Neural progenitor cell (in vitro differentiated cells): ENCODE data around the gene PNLDC1. TPM values are rescaled to one million over a fixed set of nuclear protein-coding genes. Genes with fewer than 3 reads are reported as not detected.

Experiments used
- DNase-seq: peaks from one replicate; pipeline ENCODE4 v3.0.0-alpha.2; 2016; ENCODE audit warnings: low spot score
- H2AFZ ChIP-seq: fragments of 200-600 bp; sonication (generic); replicated peaks from 2 replicates; pipeline ENCODE4 v1.6.1; 2016; ENCODE audit warnings: antibody characterized with exemption
- H3F3A ChIP-seq: fragments of 200-600 bp; sonication (generic); 2 replicates; pipeline ENCODE4 v1.6.1; 2016; ENCODE audit warnings: antibody characterized with exemption, low read depth
- H3K27ac ChIP-seq: fragments of 200-600 bp; sonication (generic); 2 replicates; pipeline ENCODE4 v1.5.1; 2016; ENCODE audit warnings: mild to moderate bottlenecking
- H3K27me3 ChIP-seq: fragments of 200-600 bp; sonication (generic); 2 replicates; pipeline ENCODE4 v1.6.1; 2016; ENCODE audit warnings: mild to moderate bottlenecking, moderate library complexity
- H3K36me3 ChIP-seq: fragments of 200-600 bp; sonication (generic); 2 replicates; pipeline ENCODE4 v1.5.1; 2016
- H3K4me1 ChIP-seq: fragments of 200-600 bp; sonication (generic); 2 replicates; pipeline ENCODE4 v1.6.1; 2016; ENCODE audit warnings: mixed run types
- H3K4me2 ChIP-seq: fragments of 200-600 bp; sonication (generic); 2 replicates; pipeline ENCODE4 v1.6.1; 2016
- H3K4me3 ChIP-seq: fragments of 200-600 bp; sonication (generic); 2 replicates; pipeline ENCODE4 v1.5.1; 2016
- H3K79me2 ChIP-seq: fragments of 200-600 bp; sonication (generic); 2 replicates; pipeline ENCODE4 v1.6.1; 2016; ENCODE audit warnings: low read depth
- H3K9ac ChIP-seq: fragments of 200-600 bp; sonication (generic); 2 replicates; pipeline ENCODE4 v1.6.1; 2016
- H3K9me3 ChIP-seq: fragments of 200-600 bp; sonication (generic); 2 replicates; pipeline ENCODE4 v1.5.1; 2016; ENCODE audit warnings: low read depth
- H4K20me1 ChIP-seq: fragments of 200-600 bp; sonication (generic); 2 replicates; pipeline ENCODE4 v1.6.1; 2016; ENCODE audit warnings: low read depth
- H3K27ac Mint-ChIP-seq: 3 replicates; pipeline ENCODE4 v1.8.0; 2021; ENCODE audit warnings: mixed read lengths
- H3K27me3 Mint-ChIP-seq: 2 replicates; pipeline ENCODE4 v1.8.0; 2022; ENCODE audit warnings: low read depth, mild to moderate bottlenecking, inconsistent platforms, moderate library complexity, mixed read lengths; ENCODE audit not compliant: insufficient read depth
- H3K36me3 Mint-ChIP-seq: 3 replicates; pipeline ENCODE4 v1.8.0; 2021; ENCODE audit warnings: mixed read lengths
- H3K4me1 Mint-ChIP-seq: 3 replicates; pipeline ENCODE4 v1.8.0; 2021; ENCODE audit warnings: mixed read lengths
- H3K4me3 Mint-ChIP-seq: 3 replicates; pipeline ENCODE4 v1.8.0; 2021; ENCODE audit warnings: mild to moderate bottlenecking, moderate library complexity, mixed read lengths
- H3K9me3 Mint-ChIP-seq: 3 replicates; pipeline ENCODE4 v1.8.0; 2020; ENCODE audit warnings: mixed read lengths
- EZH2 ChIP-seq: fragments of 200-600 bp; sonication (generic); IDR thresholded peaks from 2 replicates; pipeline ENCODE4 v1.6.1; 2017; ENCODE audit warnings: antibody characterized with exemption, mild to moderate bottlenecking, moderate library complexity
- EZH2phosphoT487 ChIP-seq: fragments of 200-600 bp; sonication (generic); IDR thresholded peaks from 2 replicates; pipeline ENCODE4 v1.6.1; 2017; ENCODE audit warnings: antibody characterized with exemption
- total RNA-seq: library from RNA; depleted of rRNA; stranded (reverse); fragments of >200 nt; gene quantifications from 2 replicates; pipeline ENCODE4 v1.2.3, GENCODE V29; 2015; ENCODE audit warnings: low replicate concordance
- TF ChIP-seq, protein P1 (sequence below): fragments of 200-600 bp; sonication (generic); IDR thresholded peaks from 2 replicates; pipeline ENCODE4 v1.5.1; 2017; ENCODE audit warnings: antibody characterized with exemption, mild to moderate bottlenecking

Gene PNLDC1, protein sequence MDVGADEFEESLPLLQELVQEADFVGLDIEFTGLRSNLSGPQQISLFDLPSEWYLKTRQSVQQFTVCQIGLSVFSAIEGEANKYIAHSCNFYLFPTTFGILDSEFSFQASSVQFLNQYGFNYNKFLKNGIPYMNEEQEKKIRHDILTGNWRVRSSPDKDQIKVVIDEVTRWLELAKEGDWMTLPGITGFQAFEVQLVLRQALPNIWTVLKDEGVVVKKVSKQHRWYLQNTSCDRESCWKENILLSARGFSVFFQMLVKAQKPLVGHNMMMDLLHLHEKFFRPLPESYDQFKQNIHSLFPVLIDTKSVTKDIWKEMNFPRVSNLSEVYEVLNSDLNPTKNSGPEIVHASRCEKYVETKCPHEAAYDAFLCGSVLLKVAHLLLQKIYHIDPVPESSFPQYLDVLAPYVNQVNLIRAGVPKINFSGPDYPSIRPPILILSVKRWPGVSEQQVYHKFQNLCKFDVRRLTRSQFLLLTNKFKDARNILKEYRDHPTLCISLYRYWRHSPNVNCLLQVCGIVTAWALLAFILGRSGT
- total RNA-seq = 0.06 TPM in 1 of 2 replicates, not detected in the other

DNA sequence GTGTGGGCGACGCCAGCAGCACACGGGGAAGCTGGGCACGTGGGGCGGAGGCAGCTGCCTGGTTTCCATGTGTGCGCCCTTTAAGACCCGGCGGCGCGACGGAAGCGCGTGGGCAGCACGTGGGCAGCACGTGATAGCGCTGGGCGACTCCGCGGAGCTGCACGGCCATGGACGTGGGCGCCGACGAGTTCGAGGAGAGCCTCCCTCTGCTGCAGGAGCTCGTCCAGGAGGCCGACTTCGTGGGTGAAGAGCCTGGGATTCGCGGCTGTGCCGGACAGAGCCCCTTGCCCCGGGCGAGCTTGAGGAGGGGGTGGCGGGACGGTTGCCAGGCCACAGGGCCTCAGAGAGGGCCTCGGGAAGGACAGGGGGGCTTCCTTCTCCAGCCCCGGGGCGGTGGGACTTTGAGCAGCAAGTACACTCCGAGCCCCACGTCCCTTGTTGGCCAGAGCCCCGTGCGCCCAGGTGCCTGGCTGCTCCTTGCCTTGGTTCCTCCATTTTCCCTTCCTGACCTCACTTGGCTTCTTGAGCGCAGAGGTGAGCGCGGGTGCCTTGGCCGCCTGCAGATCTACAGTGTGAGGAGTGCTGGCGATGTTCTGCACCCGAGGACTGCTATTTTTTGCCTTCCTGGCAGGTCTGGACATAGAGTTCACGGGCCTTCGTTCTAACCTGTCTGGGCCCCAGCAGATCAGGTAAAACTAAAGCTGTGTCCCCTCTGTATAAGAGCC lies at the start of gene PNLDC1:
TSS of gene PNLDC1 (plus strand) at position 136 of the 725 bp plus-strand sequence. CDS start at position 168, 32 bp downstream.
- Histone ChIP-seq H3K36me3 (no peaks in the 10 kb centered on the region), H4K20me1 (no peaks in the 10 kb centered on the region), H3K27ac (no peak within 1 kb of the TSS), H3K9me3 (no peaks in the 10 kb centered on the region), H3K27me3 (no peaks in the 10 kb centered on the region), H3K9ac (no peak within 1 kb of the TSS), H3K79me2 (no peaks in the 10 kb centered on the region), H2AFZ (no peak within 1 kb of the TSS), H3K4me2 (no peak within 1 kb of the TSS), H3F3A (no peaks in the 10 kb centered on the region), H3K4me3 (no peak within 1 kb of the TSS), H3K4me1 (no peaks in the 10 kb centered on the region)
- Mint-ChIP-seq H3K27me3 (peaks cover 2% of the 10 kb centered on the region), H3K27ac (peak within 1 kb of the TSS; percentile 69), H3K4me3 (no peak within 1 kb of the TSS), H3K9me3 (no peaks in the 10 kb centered on the region), H3K36me3 (peaks cover 15% of the 10 kb centered on the region), H3K4me1 (no peaks in the 10 kb centered on the region)
- TF ChIP-seq EZH2phosphoT487 = no peak
- TF ChIP-seq, protein P1, sequence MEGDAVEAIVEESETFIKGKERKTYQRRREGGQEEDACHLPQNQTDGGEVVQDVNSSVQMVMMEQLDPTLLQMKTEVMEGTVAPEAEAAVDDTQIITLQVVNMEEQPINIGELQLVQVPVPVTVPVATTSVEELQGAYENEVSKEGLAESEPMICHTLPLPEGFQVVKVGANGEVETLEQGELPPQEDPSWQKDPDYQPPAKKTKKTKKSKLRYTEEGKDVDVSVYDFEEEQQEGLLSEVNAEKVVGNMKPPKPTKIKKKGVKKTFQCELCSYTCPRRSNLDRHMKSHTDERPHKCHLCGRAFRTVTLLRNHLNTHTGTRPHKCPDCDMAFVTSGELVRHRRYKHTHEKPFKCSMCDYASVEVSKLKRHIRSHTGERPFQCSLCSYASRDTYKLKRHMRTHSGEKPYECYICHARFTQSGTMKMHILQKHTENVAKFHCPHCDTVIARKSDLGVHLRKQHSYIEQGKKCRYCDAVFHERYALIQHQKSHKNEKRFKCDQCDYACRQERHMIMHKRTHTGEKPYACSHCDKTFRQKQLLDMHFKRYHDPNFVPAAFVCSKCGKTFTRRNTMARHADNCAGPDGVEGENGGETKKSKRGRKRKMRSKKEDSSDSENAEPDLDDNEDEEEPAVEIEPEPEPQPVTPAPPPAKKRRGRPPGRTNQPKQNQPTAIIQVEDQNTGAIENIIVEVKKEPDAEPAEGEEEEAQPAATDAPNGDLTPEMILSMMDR = no peak
- DNase-seq = no peak

DNA sequence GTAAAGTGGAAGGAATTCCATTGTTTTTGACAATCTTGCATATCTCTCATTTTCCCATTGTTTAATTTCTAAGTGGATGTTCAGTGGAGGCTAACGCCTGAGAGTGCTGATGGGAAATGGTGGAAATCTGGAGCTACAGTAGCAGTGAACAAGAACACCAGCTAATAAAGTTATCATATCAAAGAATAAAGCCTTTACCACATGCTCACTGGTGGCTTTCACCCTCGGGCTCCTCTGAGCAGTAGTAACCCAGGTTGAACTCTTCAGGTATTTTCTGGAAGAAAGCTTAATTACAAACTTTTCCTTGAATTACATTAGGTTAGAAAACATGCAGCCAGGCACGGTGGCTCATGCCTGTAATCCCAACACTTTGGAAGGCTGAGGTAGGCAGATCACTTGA lies 48.6 kb upstream of the PNLDC1 start:
- no peaks in the 10 kb centered on the region for H3K9me3 Mint-ChIP-seq
- no peak overlapping the region for H3K27ac Mint-ChIP-seq
- DNase-seq = no peak
- H3K9me3 ChIP-seq = no peaks in the 10 kb centered on the region
- TF ChIP-seq, protein P1 = no peak
- TF ChIP-seq EZH2 = no peak
- no peak for TF ChIP-seq EZH2phosphoT487
- no peak overlapping the region for H3K4me2 ChIP-seq
- peaks cover 35% of the 10 kb centered on the region for H3F3A ChIP-seq
- H3K79me2 ChIP-seq = peaks cover 70% of the 10 kb centered on the region
- H3K27ac ChIP-seq = no peak overlapping the region
- H3K4me3 ChIP-seq = no peak overlapping the region
- H3K4me1 ChIP-seq = no peaks in the 10 kb centered on the region
- H2AFZ ChIP-seq = no peak overlapping the region
- peaks cover 2% of the 10 kb centered on the region for H3K27me3 Mint-ChIP-seq
- no peaks in the 10 kb centered on the region for H3K27me3 ChIP-seq
- H3K36me3 Mint-ChIP-seq = peaks cover 36% of the 10 kb centered on the region
- peaks cover 29% of the 10 kb centered on the region for H4K20me1 ChIP-seq
- peaks cover 44% of the 10 kb centered on the region for H3K36me3 ChIP-seq
- H3K4me3 Mint-ChIP-seq = no peak overlapping the region
- no peaks in the 10 kb centered on the region for H3K4me1 Mint-ChIP-seq
- no peak overlapping the region for H3K9ac ChIP-seq

DNA sequence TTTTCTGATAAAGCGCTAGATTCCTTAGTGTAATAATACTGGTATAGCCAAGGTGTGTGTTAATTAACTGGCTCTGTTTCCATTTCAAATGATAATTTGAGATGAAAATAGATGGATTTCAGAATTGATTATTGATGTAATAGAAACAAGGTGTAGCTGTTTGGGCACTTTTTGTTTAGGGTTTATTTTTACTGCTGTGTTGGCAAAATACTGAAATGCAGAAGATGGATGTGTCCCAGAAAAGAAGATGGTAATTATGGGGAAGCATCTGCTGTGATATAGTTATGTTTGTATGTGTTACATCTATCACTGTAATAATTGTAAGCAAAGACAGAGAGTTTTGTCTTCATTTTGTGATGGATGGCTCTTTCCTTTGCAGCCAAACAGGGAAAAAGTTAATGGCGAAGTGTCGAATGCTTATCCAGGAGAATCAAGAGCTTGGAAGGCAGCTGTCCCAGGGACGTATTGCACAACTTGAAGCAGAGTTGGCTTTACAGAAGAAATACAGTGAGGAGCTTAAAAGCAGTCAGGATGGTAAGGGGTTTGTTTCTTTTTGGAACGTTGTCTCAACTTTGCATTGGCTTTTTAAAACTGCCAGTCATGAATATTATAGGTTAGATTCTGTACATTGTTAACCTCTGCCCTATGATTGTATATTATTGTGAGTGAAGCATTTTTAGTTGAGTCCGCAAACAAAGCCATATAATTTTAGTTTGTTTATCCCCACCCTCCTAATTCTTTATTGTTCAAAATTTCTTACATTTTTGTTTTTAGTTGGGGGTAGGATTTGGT lies 46.8 kb upstream of the PNLDC1 start:
- H3K4me2 ChIP-seq = no peak overlapping the region
- no peak overlapping the region for H3K4me3 ChIP-seq
- no peaks in the 10 kb centered on the region for H3K27me3 ChIP-seq
- Mint-ChIP-seq H3K9me3 (no peaks in the 10 kb centered on the region), H3K4me3 (no peak overlapping the region), H3K36me3 (peaks cover 41% of the 10 kb centered on the region), H3K27ac (no peak overlapping the region), H3K27me3 (peaks cover 2% of the 10 kb centered on the region), H3K4me1 (no peaks in the 10 kb centered on the region)
- H3F3A ChIP-seq = peaks cover 52% of the 10 kb centered on the region
- TF ChIP-seq, protein P1 = no peak
- no peak for TF ChIP-seq EZH2phosphoT487
- no peak for TF ChIP-seq EZH2
- H3K27ac ChIP-seq = no peak overlapping the region
- H2AFZ ChIP-seq = no peak overlapping the region
- H3K9ac ChIP-seq = no peak overlapping the region
- no peaks in the 10 kb centered on the region for H3K9me3 ChIP-seq
- no peak for DNase-seq
- no peaks in the 10 kb centered on the region for H3K4me1 ChIP-seq
- peaks cover 35% of the 10 kb centered on the region for H3K36me3 ChIP-seq
- H4K20me1 ChIP-seq = peaks cover 15% of the 10 kb centered on the region
- peaks cover 51% of the 10 kb centered on the region for H3K79me2 ChIP-seq
